ENCODE results near the gene GSTM2.
A peak's percentile ranks its signal among the peaks of the same experiment; 100 is the strongest.

Gene GSTM2
- total RNA-seq: 1.4 to 8.7 (median 3.5) reads per million in 4 experiments

DNA sequence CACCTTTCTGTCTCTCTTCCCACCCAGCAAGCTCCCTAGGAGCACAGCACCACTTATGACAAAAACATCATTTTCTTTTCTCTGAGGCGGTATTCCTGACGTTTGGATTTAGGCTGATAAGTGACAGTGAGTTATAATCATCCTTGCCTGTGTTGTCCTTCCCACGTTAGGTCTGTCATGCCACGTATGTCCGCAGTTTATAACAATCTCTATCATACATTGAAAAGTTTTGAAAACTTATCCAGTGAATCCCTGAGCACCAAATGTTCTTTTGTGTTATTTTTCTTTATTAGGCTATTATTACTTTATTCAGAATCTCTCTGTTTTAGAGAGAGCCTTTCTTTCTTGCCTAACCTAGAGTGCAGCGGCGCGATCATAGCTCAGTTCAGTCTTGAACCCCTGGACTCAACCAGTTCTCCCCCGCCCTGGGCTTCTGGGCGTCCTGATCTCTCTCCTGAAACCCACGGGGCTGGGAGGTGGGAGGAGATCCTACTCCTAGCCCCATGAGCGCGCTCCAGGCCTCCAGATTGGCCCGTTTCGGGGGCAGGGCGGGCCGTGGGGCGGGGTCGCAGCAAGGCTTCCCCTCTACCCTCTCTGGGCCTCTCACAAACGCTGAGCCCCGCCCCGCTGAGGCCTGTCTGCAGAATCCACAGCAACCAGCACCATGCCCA, at the start of gene GSTM2:
Gene GSTM2 (plus strand): TSS at position 606 of the 671 bp plus-strand sequence. CDS start 59 bp downstream, at position 665.
- DNase-seq: peak; percentile 84

DNA sequence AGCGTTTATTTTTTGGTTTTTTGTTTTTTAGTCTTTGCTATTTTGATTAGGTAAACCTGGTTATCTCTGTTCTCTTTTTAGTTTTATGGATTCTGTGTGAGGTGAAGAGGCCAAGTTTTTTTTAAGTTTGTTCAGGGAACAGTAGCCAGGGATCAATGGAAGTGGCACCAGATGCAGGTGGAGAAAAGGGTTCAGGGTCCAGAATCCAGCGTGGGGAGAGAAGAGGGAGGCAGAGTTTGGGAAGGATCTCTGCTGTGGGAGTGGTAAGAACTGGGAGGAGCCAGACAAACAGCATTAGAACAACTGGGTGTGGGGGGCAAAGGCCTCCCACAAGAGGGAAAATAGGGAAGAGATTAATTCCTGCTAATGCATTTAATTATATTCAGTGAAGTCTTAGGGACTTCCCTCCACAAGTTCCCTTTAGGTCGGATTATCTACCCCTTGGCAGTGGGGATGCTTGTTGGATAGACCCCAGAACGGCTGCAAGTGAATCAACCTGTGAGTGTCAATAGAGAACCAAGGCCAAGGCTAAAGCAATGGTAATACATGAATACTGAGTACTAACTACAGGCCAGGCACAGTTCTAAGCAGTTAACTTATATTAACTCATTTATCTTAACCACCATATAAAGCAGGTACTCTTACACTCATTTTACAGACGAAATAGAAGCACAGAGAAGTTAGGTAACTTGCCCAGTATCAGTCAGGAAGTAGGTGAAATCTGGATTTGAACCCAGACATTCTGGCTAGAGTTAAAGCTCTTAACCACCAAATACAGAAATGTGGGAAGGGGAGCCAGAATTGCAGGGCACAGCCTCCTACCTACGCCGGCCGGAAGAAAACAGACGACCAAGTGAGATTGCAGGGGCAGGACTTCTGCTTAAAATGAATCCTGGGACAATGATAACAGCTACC, 48.9 kb upstream of the GSTM2 start:
- DNase-seq: no peak

DNA sequence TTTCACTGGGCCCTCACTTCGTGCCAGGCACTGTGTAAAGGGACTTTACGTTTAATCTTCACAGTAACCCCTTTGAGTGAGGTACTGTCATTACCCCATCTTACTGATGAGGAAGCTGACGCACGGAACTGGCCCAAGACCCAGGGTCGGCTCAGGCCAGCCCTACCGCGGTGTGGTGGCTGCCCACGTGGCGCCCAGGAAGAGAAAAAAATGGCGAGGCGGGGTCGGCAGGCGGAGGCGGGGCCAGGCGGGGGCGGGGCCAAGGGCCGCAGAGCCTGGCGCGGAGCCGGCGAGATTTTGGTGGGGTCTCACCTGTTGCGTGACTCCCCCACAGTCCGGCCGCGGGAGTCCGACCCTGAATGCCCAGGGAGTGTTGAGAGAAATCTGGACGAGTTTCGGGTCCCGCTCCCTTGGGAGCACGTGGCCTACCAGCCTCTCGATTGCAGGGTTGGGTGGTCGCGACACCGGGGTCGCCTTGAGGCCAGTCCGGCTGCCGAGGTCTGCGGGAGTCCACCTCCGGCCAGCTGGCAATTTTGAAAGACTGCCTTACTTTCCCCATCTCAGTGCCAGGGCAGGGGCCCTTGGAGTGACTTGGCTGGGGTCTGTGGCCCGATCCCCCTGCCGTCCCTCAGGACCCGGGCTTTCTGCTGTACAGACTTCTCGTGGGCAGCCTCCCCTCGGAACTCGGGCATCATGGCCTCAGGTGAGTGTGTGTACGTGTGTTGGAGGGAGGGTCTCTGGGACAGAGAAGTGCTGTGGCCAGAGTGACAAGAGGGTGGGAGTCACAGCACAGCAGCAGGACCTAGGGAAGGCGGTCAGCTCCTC, 48.1 kb upstream of the GSTM2 start, which contains the start of the genes AMPD2 and GNAT2:
Gene AMPD2 (plus strand): TSS at position 262 of the 825 bp plus-strand sequence. CDS start 1,339 bp downstream, outside the sequence.
Gene GNAT2 (minus strand): TSS at position 41 of the 825 bp plus-strand sequence. CDS start 6,746 bp downstream, outside the sequence.
- DNase-seq: peak; percentile 53

DNA sequence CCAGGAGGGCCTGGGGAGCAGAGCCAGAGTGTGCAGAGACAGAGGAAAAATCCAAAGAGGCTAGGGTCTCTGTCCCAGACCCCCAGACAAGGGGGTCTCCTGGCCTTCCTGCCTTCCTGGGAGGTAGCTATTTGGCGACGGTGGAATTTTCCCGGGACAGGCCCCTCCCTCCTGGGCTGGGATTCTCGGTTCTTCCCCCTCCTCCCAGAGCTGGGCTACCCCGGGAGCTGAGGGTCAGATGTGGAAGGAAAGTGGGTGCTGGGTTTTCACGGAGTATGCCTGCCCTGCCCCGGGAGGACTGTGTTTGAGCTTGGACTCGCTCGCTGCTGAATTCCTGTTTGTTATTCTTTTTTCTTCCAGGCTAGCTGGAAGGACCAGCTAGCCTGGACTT, 47.5 kb upstream of the GSTM2 start:
- no peak for DNase-seq

DNA sequence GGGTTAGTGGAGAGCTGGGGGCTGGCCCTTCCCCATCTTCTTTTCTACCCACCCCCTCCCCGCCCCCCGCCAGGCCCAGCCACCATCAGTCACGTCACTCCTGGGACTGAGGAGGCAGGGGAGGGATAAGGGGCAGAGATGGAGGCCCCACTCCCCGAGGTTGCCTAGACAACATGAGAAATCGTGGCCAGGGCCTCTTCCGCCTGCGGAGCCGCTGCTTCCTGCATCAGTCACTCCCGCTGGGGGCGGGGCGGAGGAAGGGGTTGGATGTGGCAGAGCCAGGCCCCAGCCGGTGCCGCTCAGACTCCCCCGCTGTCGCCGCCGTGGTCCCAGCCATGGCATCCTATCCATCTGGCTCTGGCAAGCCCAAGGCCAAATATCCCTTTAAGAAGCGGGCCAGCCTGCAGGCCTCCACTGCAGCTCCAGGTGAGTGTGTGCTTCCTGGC, 47.0 kb upstream of the GSTM2 start:
- peak; percentile 93 for DNase-seq

GRCh38 chr1:109621379-109622136, 46.3 kb upstream of the GSTM2 start:
- DNase-seq: no peak

DNA sequence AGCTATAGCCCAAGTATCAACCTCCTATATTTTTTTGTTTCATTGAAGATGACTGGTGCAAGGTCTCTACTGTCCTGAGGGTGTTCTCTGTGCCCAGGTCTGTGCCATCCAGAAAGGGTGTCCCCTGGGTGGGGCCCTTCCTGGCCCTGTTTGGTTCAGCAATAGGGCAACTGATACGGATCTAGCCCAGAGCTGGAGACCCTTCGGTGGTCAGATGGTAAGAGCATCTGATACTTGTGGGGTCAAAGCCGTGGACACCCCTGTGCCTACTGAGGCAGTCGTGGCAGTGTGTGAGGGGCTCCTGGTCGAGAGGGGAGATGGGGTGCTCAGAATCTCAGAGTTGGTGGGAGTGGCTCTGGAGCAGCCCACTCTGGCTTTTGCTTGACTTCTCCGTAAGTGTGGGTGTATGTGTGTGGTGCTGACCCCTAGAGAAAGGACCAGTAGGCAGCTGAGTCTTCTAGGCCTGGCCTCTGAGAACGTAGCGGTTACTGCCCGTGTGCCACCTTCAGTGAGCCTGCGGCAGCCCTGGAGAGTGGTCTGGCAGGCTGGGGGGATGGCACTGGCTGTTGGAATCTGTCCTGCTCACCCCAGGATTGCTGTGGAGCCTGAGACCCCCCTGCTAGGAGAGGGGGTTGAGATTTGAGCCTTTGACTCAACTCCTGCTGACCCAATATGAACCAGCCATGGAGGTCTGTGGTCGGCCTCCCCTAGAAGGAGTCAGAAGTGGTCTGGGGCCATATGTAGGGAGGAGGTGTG, 45.5 kb upstream of the GSTM2 start:
- no peak for DNase-seq

- no peak for DNase-seq
These were observed 45.0 kb upstream of the GSTM2 start for GRCh38 chr1:109622895-109623294.

DNA sequence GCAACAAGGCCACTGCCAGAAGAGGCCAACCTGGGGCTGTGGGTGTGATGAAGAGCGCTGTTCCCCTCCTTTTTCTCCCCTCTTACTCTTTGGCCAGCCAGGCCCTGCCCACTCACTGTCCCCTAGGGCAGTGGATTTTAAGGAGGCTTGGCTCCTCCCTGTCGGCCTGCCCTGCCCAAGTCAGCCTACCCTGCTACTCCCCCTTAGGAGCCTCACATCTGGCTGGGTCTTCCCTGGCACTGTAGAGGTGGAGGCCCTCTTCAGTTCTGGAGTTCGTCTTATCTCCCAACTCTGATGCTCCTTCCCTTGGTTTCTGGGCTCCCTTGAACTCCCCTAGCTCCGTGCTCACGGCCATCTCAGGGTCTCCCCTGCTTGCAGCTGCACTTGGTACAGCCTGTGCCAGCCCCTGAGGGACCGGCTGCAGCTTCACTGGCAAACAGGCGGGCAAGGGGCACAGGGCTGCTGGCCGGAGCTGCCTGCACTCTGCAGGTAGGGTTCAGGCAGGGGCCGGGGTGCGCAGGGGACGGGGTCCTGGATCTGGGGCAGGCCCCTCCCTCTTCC, 44.2 kb upstream of the GSTM2 start:
- no peak for DNase-seq

- no peak for DNase-seq
These were observed 43.5 kb upstream of the GSTM2 start for GRCh38 chr1:109624201-109625010.

GRCh38 chr1:109625176-109625575, 42.7 kb upstream of the GSTM2 start:
- no peak for DNase-seq

- no peak for DNase-seq
These were observed 42.0 kb upstream of the GSTM2 start for GRCh38 chr1:109625601-109626560.

DNA sequence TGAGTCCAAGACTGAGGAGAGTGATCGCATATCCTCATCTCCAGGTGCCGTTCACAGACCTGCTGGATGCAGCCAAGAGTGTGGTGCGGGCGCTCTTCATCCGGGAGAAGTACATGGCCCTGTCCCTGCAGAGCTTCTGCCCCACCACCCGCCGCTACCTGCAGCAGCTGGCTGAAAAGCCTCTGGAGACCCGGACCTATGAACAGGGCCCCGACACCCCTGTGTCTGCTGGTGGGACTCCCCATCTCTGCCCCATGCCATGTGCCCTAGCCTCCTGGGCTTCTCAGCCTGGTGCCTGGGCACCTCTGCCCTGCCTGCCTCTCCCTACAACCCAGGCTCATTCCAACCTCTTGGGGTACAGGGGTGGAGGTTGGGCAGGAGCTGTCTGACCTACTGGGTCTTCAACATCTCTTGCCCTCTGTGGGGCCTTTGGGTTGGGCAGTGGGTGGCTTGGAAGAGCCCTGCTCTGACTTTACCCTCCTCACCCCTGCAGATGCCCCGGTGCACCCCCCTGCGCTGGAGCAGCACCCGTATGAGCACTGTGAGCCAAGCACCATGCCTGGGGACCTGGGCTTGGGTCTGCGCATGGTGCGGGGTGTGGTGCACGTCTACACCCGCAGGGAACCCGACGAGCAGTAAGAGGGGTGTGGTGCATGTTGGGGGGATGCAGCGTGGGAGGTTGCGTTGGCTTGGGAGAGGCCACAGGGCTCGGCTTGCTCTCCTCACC, 41.0 kb upstream of the GSTM2 start:
- DNase-seq: no peak

GRCh38 chr1:109627692-109628399, 40.0 kb upstream of the GSTM2 start:
- no peak for DNase-seq

GRCh38 chr1:109628540-109629321, 39.1 kb upstream of the GSTM2 start:
- DNase-seq: no peak

DNA sequence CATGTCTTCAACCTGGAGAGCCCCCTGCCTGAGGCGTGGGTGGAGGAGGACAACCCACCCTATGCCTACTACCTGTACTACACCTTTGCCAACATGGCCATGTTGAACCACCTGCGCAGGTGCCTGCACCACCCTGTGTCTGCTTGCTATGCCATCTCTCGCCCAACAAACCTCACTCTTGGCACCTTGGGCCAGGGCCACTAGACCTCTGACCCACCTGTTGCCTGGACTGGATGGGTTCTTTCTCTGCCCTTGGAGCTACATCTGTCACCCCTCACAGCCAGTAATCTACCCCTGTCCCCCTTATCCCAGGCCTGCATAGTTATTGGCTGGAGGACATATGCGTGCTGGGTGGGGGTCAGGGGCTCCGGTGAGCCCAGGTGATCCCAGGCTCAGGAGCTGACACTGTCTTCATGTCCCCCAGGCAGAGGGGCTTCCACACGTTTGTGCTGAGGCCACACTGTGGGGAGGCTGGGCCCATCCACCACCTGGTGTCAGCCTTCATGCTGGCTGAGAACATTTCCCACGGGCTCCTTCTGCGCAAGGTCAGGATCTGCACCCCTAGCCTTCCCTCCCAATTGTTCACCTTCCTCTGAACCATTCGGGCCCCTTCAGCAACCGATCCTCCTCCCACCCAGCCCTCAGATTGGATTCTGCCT, 38.4 kb upstream of the GSTM2 start:
- no peak for DNase-seq
